ENCODE results near the gene KANK2. TPM values are rescaled to one million over a fixed set of nuclear protein-coding genes. Genes with fewer than 3 reads are reported as not detected.

Gene KANK2
- total RNA-seq, 4 donors from 2014 or later: 42.5 to 75.5 (median 65.1) TPM

DNA sequence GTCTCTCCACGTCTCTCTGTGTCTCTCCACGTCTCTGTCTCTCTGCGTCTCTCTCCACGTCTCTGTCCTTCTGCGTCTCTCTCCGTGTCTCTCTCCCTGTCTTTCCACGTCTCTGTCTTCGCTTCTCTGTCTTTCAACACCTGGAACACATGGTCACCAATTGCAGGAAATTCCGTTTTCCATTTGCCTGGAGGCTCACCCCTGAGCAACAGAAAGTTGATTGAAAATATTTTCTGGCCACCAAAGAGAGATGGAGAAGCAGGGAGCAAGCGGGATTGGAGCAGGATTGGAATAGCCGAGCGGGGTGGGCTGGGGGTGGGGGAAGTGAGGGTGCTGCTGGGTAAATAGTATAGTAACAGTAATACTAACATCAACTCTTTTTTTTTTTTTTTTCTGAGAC lies 1.7 kb downstream of the KANK2 start:
- WGBS: 68% methylated on average over 12 of the region's 12 CpGs
- peaks cover 24% of the 10 kb centered on the region for H3K36me3 ChIP-seq
- H3K27ac ChIP-seq: peak overlapping the region; percentile 45
- H3K4me3 ChIP-seq: peak overlapping the region; percentile 79
- H3K9me3 ChIP-seq: no peaks in the 10 kb centered on the region
- peaks cover 66% of the 10 kb centered on the region for H3K4me1 ChIP-seq
- no peak for TF ChIP-seq POLR2AphosphoS5 (IDR thresholded peaks at IDR 0.05)
- no peak for TF ChIP-seq POLR2A (IDR thresholded peaks at IDR 0.05)
- no peak for TF ChIP-seq EP300 (IDR thresholded peaks at IDR 0.05)
- TF ChIP-seq, protein P1, sequence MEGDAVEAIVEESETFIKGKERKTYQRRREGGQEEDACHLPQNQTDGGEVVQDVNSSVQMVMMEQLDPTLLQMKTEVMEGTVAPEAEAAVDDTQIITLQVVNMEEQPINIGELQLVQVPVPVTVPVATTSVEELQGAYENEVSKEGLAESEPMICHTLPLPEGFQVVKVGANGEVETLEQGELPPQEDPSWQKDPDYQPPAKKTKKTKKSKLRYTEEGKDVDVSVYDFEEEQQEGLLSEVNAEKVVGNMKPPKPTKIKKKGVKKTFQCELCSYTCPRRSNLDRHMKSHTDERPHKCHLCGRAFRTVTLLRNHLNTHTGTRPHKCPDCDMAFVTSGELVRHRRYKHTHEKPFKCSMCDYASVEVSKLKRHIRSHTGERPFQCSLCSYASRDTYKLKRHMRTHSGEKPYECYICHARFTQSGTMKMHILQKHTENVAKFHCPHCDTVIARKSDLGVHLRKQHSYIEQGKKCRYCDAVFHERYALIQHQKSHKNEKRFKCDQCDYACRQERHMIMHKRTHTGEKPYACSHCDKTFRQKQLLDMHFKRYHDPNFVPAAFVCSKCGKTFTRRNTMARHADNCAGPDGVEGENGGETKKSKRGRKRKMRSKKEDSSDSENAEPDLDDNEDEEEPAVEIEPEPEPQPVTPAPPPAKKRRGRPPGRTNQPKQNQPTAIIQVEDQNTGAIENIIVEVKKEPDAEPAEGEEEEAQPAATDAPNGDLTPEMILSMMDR (IDR thresholded peaks at IDR 0.05): no peak
- no peak for DNase-seq (ENCODE audit: low spot score in 2 of 2)
- no peaks in the 10 kb centered on the region for H3K27me3 ChIP-seq

DNA sequence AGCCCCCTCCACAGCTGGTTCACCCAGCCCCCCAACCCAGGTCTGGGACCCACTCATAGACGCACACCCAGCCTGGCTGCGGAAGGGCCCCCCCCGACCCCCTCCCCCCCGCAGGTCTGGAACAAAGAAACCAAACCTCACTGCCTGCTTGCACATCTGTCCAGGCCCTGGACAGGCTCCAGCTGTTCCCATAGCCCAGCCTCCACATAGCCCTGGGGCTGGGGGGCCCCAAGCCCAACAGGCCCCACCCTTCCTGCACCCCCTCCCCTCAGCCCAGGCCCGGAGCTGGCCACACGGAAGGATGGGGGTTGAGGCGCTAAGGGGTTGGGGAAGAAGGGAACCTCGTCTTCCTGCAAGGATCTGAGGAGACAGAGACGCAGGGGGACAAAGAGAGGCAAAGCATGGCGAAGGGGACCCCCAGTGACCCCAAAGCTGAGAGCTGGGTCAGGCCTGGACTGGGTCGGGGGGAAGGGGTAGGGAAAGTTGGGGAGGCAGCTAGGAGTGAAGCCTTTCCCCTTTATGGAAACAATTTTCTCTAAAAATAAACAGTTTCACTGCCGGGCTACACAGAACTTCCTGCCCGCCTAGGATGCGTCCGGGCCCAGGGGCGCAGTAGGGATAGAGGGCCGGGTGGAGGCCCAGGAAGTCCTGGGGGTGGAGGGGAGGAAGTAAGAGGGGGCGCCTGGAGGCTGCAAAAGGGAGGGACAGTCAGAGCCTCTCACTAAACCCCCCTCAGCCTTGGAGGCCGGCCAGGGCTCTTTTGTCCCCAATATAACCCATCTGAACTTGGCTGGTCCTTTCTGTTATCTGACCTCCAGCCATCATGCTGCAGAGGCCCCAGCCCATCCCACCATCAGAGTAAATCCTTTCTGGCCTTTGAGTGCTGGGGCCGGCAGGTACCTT lies 2.4 kb downstream of the KANK2 start:
- TF ChIP-seq, protein P1 (IDR thresholded peaks at IDR 0.05): no peak
- TF ChIP-seq EP300 (IDR thresholded peaks at IDR 0.05) (no peak), POLR2AphosphoS5 (IDR thresholded peaks at IDR 0.05) (no peak), POLR2A (IDR thresholded peaks at IDR 0.05) (no peak)
- peaks cover 17% of the 10 kb centered on the region for H3K36me3 ChIP-seq
- peak overlapping the region; percentile 79 for H3K4me3 ChIP-seq
- 44% methylated on average over 17 of the region's 20 CpGs for WGBS
- peaks cover 74% of the 10 kb centered on the region for H3K4me1 ChIP-seq
- no peaks in the 10 kb centered on the region for H3K27me3 ChIP-seq
- no peaks in the 10 kb centered on the region for H3K9me3 ChIP-seq
- DNase-seq (ENCODE audit: low spot score in 2 of 2): no peak
- H3K27ac ChIP-seq: peak overlapping the region; percentile 45

DNA sequence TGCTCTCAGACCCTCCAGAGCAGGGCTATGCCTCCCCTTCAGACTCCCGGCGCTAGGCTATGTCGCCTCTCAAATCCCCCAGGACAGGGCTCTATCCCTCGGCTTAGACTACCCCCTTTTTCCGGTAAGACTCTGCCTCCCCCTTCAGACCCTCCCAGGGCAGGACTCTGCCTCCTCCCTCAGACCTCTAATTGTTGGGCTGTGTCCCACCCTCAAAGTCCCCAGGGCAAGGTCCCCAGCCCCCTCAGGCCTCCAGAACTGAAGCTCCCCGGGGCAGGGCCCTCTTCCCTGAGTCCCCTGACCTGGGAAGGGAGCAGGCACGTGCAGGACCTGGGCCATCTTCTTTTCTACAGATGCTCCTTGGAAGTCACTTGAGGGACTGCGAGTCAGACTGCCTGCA lies 3.2 kb downstream of the KANK2 start:
- Histone ChIP-seq H3K4me1 (peaks cover 77% of the 10 kb centered on the region), H3K4me3 (peak overlapping the region; percentile 79), H3K9me3 (no peaks in the 10 kb centered on the region), H3K27ac (peak overlapping the region; percentile 45), H3K36me3 (peaks cover 17% of the 10 kb centered on the region), H3K27me3 (no peaks in the 10 kb centered on the region)
- TF ChIP-seq POLR2AphosphoS5 (IDR thresholded peaks at IDR 0.05): no peak
- TF ChIP-seq, protein P1 (IDR thresholded peaks at IDR 0.05): no peak
- no peak for TF ChIP-seq POLR2A (IDR thresholded peaks at IDR 0.05)
- TF ChIP-seq EP300 (IDR thresholded peaks at IDR 0.05): no peak
- no peak for DNase-seq (ENCODE audit: low spot score in 2 of 2)
- 68% methylated on average over 8 of the region's 8 CpGs for WGBS

DNA sequence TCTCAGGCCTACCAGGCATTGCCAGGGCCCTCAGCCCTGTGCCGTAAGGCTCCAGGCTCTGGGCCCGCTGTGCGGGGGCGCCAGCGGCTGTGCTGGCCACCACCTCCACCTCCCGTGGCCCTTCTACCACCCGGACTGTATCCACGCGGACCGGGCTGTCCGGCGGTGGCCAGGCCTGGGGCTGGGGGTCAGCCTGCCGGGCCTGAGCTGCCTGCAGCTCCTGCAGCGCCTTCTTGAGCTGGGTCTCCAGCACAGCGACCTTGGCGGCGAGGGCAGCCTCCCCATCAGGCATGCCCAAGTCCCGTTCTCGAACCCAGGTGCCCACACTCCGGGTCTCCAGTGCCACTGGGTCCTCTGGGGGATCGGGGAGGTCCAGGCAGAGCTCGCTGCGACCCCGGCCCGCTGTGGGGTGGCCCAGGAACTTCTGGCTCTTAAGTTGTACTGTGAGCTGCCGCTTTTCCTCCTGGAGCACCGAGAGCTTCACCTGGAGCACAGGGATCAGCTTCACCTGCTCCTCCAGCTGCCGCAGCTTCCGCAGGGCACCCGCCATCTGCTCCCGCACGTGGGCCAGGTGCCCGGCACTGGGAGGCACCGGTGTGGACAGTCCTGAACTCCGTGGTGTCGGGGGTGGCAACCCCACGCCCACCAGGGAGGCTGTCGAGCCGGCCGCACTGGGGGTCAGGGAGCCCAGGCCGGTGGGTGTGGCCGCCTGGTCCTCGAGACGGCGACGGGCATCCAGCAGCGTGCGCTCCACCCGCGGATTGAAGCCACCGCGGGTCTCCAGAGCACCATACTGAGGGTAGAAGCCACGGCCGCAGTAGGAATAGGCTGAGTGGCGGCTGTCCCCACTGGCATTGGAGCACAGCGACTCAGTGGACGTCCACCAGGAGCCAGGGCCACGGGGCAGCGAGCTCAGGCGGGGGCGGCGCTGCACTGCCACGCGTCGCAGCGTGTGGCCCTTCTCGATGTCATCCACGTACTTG lies 4.1 kb downstream of the KANK2 start:
- TF ChIP-seq, protein P1 (IDR thresholded peaks at IDR 0.05): no peak
- TF ChIP-seq POLR2AphosphoS5 (IDR thresholded peaks at IDR 0.05) (no peak), EP300 (IDR thresholded peaks at IDR 0.05) (no peak)
- peak overlapping the region; percentile 79 for H3K4me3 ChIP-seq
- H3K9me3 ChIP-seq: no peaks in the 10 kb centered on the region
- peak overlapping the region; percentile 1 for H3K27ac ChIP-seq
- H3K36me3 ChIP-seq: peaks cover 17% of the 10 kb centered on the region
- no peak for DNase-seq (ENCODE audit: low spot score in 2 of 2)
- peaks cover 70% of the 10 kb centered on the region for H3K4me1 ChIP-seq
- no peaks in the 10 kb centered on the region for H3K27me3 ChIP-seq
- WGBS: 89% methylated on average over 40 of the region's 68 CpGs

All from suprapubic skin (tissue), 4 donors.